GM12878 (cell line): ENCODE data around the gene LAMB4.

Source experiments
- CREB1 ChIP-seq: IDR thresholded peaks from 2 replicates; pipeline ENCODE4 v1.6.1; 2012; ENCODE audit warnings: low read depth, mild to moderate bottlenecking, inconsistent platforms
- CTCF ChIP-seq, 3 experiments: IDR thresholded peaks in 2 of 3; conservative IDR thresholded peaks in 1 of 3; 2 replicates each; pipeline ENCODE4 v1.5.1; 2011; ENCODE audit warnings: low read depth in 3 of 3, low read length in 3 of 3, mild to moderate bottlenecking in 3 of 3, control low read depth in 2 of 3, moderate library complexity in 2 of 3, inconsistent platforms in 1 of 3, mixed read lengths in 1 of 3; ENCODE audit not compliant: control insufficient read depth in 2 of 3, insufficient read depth in 1 of 3; ENCODE audit errors: extremely low read depth in 1 of 3
- EZH2 ChIP-seq: IDR thresholded peaks from 2 replicates; pipeline ENCODE4 v1.6.1; 2012; ENCODE audit warnings: low read depth, mild to moderate bottlenecking, control low read depth, inconsistent platforms, low read length, borderline replicate concordance; ENCODE audit not compliant: control insufficient read depth
- POLR2A ChIP-seq: IDR thresholded peaks from 2 replicates; pipeline ENCODE4 v1.6.1; 2011; ENCODE audit warnings: low read depth, mild to moderate bottlenecking, low read length
- REST ChIP-seq: IDR thresholded peaks from 2 replicates; pipeline ENCODE4 v1.6.1; 2012; ENCODE audit warnings: mild to moderate bottlenecking, low read depth, low read length
- SREBF2 ChIP-seq: IDR thresholded peaks from 2 replicates; pipeline ENCODE4 v1.6.1; 2012; ENCODE audit warnings: mild to moderate bottlenecking, low read length
- TAF1 ChIP-seq: IDR thresholded peaks from 2 replicates; pipeline ENCODE4 v1.6.1; 2011; ENCODE audit warnings: mild to moderate bottlenecking, low read depth, low read length, borderline replicate concordance

- TF ChIP-seq CTCF (IDR thresholded peaks at IDR 0.05 in 2 of 3, conservative IDR thresholded peaks at IDR 0.05 in 1 of 3; ENCODE audit: control insufficient read depth in 2 of 3, extremely low read depth in 1 of 3, insufficient read depth in 1 of 3, low read depth in 3 of 3, low read length in 3 of 3) = no peak
- TF ChIP-seq CREB1 = no peak
- TF ChIP-seq TAF1 = no peak
- TF ChIP-seq REST = no peak
- TF ChIP-seq EZH2 = no peak
- no peak for TF ChIP-seq POLR2A
- TF ChIP-seq SREBF2 = no peak
Observed at GRCh38 chr7:108017776-108018151, 112.4 kb downstream of the LAMB4 start.
